Fibroblast of mammary gland (primary cell): Measurements from ENCODE around the gene TMEM120A.
A peak's percentile ranks its signal among the peaks of the same experiment; 100 is the strongest.
"Not testable (repeated sequence)": the region's sequence is repeated elsewhere in the genome, so short reads cannot be mapped to it uniquely, and the experiment has no call there.

Source experiments
- DNase-seq: peaks from one replicate; pipeline ENCODE4 v3.0.0-alpha.2; 2010; ENCODE audit warnings: low read depth
- H3K4me3 ChIP-seq: 2 replicates; pipeline ENCODE4 v1.5.1; 2011; ENCODE audit warnings: low read depth, mild to moderate bottlenecking, low read length, moderate library complexity; ENCODE audit not compliant: control insufficient read depth
- TF ChIP-seq, protein P1 (sequence below): conservative IDR thresholded peaks from 2 replicates; pipeline ENCODE4 v1.5.1; 2011; ENCODE audit warnings: low read depth, low read length, inconsistent platforms; ENCODE audit not compliant: control insufficient read depth, insufficient read depth

The TMEM120A gene

DNA sequence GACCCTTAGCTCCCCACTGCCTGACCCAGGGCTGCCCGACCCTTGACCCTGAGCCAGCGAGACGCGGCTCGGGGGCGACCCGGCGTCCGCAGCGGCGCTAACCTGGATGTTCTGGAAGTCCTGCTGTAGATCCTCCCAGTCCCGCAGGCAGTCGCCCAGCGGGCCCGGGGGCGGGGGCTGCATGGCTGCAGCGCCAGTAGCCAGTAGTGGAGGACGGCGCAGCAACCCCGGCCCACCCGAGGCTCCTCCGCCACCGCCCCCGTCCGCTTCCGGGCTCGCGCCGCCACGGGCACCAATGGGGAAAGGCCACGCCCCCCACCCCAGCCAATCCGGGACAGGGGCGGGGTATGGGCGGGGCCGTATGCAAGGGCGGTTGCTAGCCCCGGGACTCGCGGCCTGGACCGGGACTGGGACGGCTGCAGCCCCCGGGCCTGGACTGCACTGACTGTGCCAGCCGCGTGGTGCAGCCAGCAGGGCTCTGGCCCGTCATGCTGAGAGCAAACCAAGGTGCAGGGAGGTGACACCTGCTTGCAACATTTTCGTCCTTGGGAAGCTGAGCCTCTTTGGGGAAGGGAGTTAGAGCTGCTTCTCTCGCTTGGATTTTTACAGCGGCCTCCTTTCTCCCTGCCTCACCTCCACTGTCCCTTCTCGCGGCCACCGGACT is at the start of gene TMEM120A:
TSS of gene TMEM120A (minus strand) at position 208 of the 664 bp plus-strand sequence. CDS start at position 183, 25 bp downstream.
- DNase-seq, result peak; percentile 87
- TF ChIP-seq, protein P1, sequence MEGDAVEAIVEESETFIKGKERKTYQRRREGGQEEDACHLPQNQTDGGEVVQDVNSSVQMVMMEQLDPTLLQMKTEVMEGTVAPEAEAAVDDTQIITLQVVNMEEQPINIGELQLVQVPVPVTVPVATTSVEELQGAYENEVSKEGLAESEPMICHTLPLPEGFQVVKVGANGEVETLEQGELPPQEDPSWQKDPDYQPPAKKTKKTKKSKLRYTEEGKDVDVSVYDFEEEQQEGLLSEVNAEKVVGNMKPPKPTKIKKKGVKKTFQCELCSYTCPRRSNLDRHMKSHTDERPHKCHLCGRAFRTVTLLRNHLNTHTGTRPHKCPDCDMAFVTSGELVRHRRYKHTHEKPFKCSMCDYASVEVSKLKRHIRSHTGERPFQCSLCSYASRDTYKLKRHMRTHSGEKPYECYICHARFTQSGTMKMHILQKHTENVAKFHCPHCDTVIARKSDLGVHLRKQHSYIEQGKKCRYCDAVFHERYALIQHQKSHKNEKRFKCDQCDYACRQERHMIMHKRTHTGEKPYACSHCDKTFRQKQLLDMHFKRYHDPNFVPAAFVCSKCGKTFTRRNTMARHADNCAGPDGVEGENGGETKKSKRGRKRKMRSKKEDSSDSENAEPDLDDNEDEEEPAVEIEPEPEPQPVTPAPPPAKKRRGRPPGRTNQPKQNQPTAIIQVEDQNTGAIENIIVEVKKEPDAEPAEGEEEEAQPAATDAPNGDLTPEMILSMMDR, result no peak

DNA sequence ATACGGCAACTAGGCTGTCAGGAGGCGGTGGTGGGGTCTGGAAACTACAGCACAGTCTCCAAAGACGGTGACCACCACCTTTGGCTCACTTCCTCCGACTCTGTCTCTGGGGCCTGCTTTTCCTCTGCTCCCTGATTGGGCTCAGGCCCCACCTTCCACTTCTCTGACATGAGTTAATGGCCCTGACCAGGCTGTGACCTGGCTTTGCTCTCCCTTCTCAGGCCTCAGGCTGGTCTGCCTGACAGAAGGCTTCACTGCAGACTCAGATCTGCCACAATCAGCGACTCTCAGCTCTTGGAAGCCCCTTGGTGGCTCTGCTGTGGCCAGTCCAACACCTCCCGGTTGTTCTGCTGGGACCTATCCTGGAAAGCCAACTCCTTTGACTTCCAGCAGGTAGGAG is 45.7 kb upstream of the TMEM120A start:
- TF ChIP-seq, protein P1, result no peak
- no peak for DNase-seq
- no peak overlapping the region for H3K4me3 ChIP-seq

More for the DNA sequence above, at the start of gene TMEM120A:
- peak within 1 kb of the TSS; percentile 72 for H3K4me3 ChIP-seq

- TF ChIP-seq, protein P1, result no peak
- H3K4me3 ChIP-seq, result no peak overlapping the region
- peak; percentile 97 for DNase-seq
Observed at GRCh38 chr7:76037310-76037709, 42.9 kb upstream of the TMEM120A start.

DNA sequence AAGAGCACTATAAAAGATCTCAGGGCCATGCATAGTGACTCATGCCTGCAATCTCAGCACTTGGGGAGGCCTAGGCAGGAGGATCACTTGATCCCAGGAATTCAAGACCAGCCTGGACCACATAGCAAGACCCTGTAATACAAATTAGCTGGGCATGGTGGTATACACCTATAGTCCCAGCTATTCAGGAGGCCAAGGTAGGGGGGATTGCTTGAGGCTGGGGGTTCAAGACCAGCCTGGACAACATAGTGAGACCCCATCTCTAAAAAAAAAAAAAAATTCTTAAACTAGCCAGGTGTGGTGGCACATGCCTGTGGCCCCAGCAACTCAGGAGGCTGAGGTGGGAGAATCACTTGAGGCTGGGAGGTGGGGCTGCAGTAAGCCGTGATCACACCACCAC is 37.6 kb upstream of the TMEM120A start:
- no peak overlapping the region for H3K4me3 ChIP-seq
- DNase-seq, result no peak
- TF ChIP-seq, protein P1, result no peak

DNA sequence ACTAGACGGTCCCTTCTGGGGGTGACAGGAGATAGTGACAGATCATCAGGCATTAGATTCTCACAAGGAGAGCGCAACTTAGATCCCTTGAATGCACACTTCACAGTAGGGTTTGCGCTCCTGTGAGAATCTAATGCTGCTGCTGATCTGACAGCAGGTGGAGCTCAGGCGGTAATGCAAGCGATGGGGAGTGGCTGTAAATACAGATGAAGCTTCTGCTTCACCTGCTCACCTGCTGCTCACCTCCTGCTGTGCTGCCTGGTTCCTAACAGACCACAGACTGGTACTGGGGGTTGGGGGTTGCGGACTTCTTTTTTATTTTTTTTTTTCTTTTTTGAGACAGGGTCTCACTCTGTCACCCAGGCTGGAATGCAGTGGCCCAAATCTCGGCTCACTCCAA is 35.3 kb upstream of the TMEM120A start:
- H3K4me3 ChIP-seq, DNase-seq: not testable (repeated sequence)

- no peak for DNase-seq
- H3K4me3 ChIP-seq, result no peak overlapping the region
Observed at GRCh38 chr7:76023002-76023401, 28.6 kb upstream of the TMEM120A start.

DNA sequence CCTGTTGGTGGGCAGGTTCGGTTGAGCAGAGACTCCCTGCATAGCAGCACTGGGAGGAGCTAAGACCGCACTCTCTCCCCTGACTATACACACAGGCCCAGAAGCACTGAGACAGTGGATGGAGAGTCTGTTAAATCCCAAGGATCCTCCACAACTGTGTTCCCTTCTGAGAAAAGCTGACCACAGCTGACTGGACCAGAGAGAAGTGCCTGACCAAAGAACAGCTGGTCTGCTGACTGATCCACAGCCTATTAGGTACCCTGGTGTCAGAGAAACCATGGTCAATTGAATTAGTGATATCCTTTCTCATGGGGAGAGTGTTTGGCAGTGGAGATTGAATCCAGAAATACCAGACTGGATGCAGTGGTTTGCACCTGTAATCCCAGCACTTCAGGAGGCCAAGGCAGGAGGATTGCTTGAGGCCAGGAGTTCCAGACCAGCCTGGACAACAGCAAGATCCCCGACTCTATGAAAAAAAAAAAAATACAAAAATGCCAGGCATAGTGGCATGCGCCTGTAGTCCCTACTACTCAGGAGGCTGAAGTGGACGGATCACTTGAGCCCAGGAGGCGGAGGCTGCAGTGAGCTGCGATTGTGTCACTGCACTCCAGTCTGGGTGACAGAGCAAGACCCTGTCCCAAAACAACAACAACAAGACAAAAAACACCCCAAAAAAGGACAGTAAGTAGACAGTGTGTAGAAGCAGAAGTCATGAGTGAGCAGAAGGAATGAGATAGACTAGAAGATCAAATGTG is 27.8 kb upstream of the TMEM120A start:
- TF ChIP-seq, protein P1, result no peak
- no peak for DNase-seq
- no peak overlapping the region for H3K4me3 ChIP-seq

More at GRCh38 chr7:76023002-76023401, 28.6 kb upstream of the TMEM120A start:
- TF ChIP-seq, protein P1, result no peak
